Measurements from ENCODE around the gene NOL4L. TPM values are rescaled to one million over a fixed set of nuclear protein-coding genes. Genes with fewer than 3 reads are reported as not detected.
A peak's percentile ranks its signal among the peaks of the same experiment; 100 is the strongest.

Gene NOL4L
- total and polyA plus RNA-seq, 8 donors: 3.8 to 54.0 (median 15.0) TPM

DNA sequence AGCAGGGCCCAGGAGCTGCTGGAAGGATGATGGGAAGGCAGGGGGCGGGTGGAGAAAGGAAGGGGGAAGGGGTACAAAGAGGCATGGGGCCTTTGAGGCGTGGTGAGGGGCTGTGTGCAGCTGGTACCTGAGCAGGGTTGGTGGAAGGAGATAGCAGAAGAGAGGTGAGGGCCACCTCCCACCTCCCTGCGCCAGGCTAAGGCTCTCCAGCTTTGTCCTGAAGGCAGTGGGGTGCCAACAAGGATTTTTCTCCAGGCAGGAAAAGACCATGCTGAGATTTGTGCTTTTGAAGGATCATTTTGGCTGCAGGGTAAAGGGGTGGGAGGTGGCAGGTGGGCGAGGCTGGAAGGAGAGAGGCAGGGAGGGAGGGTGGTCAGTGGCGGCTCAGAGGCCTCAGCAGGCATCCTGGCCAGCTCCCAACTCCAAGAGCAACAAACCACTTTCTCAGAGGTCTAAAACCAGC lies 40.8 kb downstream of the NOL4L start:
- Histone ChIP-seq H3K4me1 (peaks cover 9 to 20% (median 12%) of the 10 kb centered on the region in 4 donors), H3K9me3 (no peaks in the 10 kb centered on the region), H3K4me3 (no peak overlapping the region), H3K27me3 (peaks cover 0 to 5% (median 0%) of the 10 kb centered on the region in 3 donors), H3K36me3 (no peaks in the 10 kb centered on the region), H3K27ac (no peak overlapping the region)
- intact Hi-C loops (cut with DNase I; ENCODE audit: low total_unique reads): no loop called here
- DNase-seq: no peak
- WGBS, 5 donors: 80 to 88% (median 85%) methylated on average over 5 of the region's 5 CpGs
- TF ChIP-seq POLR2AphosphoS5 (IDR thresholded peaks at IDR 0.05) (no peak), EP300 (IDR thresholded peaks at IDR 0.05) (no peak), CTCF (IDR thresholded peaks at IDR 0.05) (no peak), POLR2A (IDR thresholded peaks at IDR 0.05) (no peak)

GRCh38 chr20:32543570-32544259 lies 41.4 kb downstream of the NOL4L start:
- H3K27me3 ChIP-seq: peaks cover 0 to 5% (median 0%) of the 10 kb centered on the region in 3 donors
- no peak overlapping the region for H3K27ac ChIP-seq
- DNase-seq: no peak
- 83 to 88% (median 84%) methylated on average over 15 of the region's 15 CpGs for WGBS, 5 donors
- H3K4me3 ChIP-seq: no peak overlapping the region
- peaks cover 14 to 25% (median 18%) of the 10 kb centered on the region in 4 donors for H3K4me1 ChIP-seq
- TF ChIP-seq POLR2AphosphoS5 (IDR thresholded peaks at IDR 0.05): no peak
- TF ChIP-seq POLR2A (IDR thresholded peaks at IDR 0.05): no peak
- TF ChIP-seq CTCF (IDR thresholded peaks at IDR 0.05): no peak
- no peak for TF ChIP-seq EP300 (IDR thresholded peaks at IDR 0.05)
- no peaks in the 10 kb centered on the region for H3K36me3 ChIP-seq
- no peaks in the 10 kb centered on the region for H3K9me3 ChIP-seq
- intact Hi-C loops (cut with DNase I; ENCODE audit: low total_unique reads): no loop called here

GRCh38 chr20:32542259-32542615 lies 42.9 kb downstream of the NOL4L start:
- TF ChIP-seq EP300 (IDR thresholded peaks at IDR 0.05) (no peak), POLR2AphosphoS5 (IDR thresholded peaks at IDR 0.05) (no peak), CTCF (IDR thresholded peaks at IDR 0.05) (no peak), POLR2A (IDR thresholded peaks at IDR 0.05) (no peak)
- no peak overlapping the region for H3K27ac ChIP-seq
- 88 to 94% (median 92%) methylated on average over 6 of the region's 6 CpGs for WGBS, 5 donors
- no peaks in the 10 kb centered on the region for H3K9me3 ChIP-seq
- DNase-seq: no peak
- intact Hi-C loops (cut with DNase I; ENCODE audit: low total_unique reads): no loop called here
- no peak overlapping the region for H3K4me3 ChIP-seq
- no peaks in the 10 kb centered on the region for H3K36me3 ChIP-seq
- peaks cover 29 to 40% (median 32%) of the 10 kb centered on the region in 4 donors for H3K4me1 ChIP-seq
- peaks cover 0 to 5% (median 0%) of the 10 kb centered on the region in 3 donors for H3K27me3 ChIP-seq

DNA sequence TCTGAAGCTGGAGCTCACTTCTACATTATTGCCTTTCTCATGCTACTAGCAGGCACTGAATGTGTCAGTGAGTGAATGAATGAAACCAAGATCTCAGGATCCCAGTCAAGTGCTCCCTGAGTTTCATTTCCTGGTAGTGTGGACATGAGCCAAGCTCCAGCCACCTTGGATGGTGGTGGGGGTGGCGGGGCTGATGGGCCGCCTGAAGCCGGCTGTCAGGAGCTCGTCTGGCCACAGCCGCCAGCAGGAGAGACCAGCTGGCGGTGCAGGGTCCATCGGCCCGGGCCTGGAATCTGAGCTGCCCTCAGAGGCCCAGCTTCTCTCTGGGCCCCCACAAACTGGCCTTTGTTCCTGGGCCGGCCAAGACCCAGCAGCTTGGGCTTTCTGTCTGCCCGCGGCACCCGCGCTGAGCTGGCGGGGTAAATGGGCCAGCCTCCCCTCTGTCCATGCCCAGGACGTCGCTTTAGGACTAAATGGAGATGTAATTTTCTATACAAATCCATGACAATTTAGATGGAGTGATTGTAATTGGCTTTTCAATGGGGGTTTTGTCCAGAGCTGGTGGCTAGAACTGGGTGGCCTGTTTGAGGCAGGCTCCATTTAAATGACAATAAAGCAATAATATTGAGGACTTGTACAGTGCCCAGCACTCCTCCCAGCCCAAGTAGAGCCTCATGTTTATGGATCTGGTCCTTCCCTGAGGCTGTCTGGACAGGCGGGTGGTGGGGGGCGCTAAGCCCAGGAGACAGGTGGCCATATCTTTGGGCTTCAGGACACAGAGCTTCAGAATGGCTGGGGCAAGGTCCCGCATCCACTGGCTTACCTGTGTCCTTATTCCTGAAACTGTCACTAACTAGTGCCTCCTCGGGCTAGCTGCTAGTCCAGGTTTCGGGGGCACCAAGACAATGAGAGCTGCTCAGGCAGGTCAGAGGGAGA lies 43.5 kb downstream of the NOL4L start:
- no peak for TF ChIP-seq POLR2AphosphoS5 (IDR thresholded peaks at IDR 0.05)
- TF ChIP-seq EP300 (IDR thresholded peaks at IDR 0.05): no peak
- no peak for TF ChIP-seq POLR2A (IDR thresholded peaks at IDR 0.05)
- TF ChIP-seq CTCF (IDR thresholded peaks at IDR 0.05): no peak
- Histone ChIP-seq H3K4me1 (peaks cover 34 to 44% (median 37%) of the 10 kb centered on the region in 4 donors), H3K4me3 (no peak overlapping the region), H3K27ac (peak overlapping the region in 1 of 5 donors; percentile 76), H3K27me3 (peaks cover 0 to 5% (median 0%) of the 10 kb centered on the region in 3 donors), H3K36me3 (no peaks in the 10 kb centered on the region), H3K9me3 (no peaks in the 10 kb centered on the region)
- DNase-seq: peak in 1 of 2 donors; percentile 65
- intact Hi-C loops (cut with DNase I; ENCODE audit: low total_unique reads): no loop called here
- 84 to 92% (median 86%) methylated on average over 18 to 21 of the region's 21 CpGs for WGBS, 5 donors
